HEK293 (cell line): ENCODE measurements around the gene SUPT3H.

ENCODE experiments used
- CTCF ChIA-PET: fragments of 350-600 bp; formaldehyde crosslinking; extraction: SDS; loops from one replicate; lab custom pipeline; 2021; ENCODE audit warnings: antibody characterized with exemption; lab: Yijun Ruan, JAX
- POLR2A ChIA-PET: fragments of 300-600 bp; formaldehyde crosslinking; extraction: SDS; loops from one replicate; lab custom pipeline; 2020; ENCODE audit warnings: antibody characterized with exemption, inconsistent platforms; lab: Yijun Ruan, JAX
- H3K27ac ChIP-seq: fragments of 200-500 bp; sonication (Bioruptor generic); 2 replicates; pipeline ENCODE4 v1.5.1; 2014; ENCODE audit warnings: low read depth, low read length, control low read depth, inconsistent platforms; ENCODE audit errors: extremely low read depth
- H3K36me3 ChIP-seq, 2 experiments: fragments of 200-500 bp in 1 of 2; sonication (Bioruptor generic) in 1 of 2; 1 replicate in 1 of 2; 2 replicates in 1 of 2; pipeline ENCODE4 v1.5.1; 2014 to 2017; ENCODE audit warnings: inconsistent platforms in 2 of 2, low read length in 2 of 2; ENCODE audit not compliant: control insufficient read depth in 2 of 2, insufficient read depth in 1 of 2
- H3K4me1 ChIP-seq: fragments of 200-500 bp; sonication (Bioruptor generic); 2 replicates; pipeline ENCODE4 v1.5.1; 2014; ENCODE audit warnings: mild to moderate bottlenecking, low read length, inconsistent platforms; ENCODE audit not compliant: control insufficient read depth, insufficient read depth
- H3K4me3 ChIP-seq: 2 replicates; pipeline ENCODE4 v1.5.1; 2011; ENCODE audit warnings: low read depth, mild to moderate bottlenecking, control low read depth, low read length, moderate library complexity
- H3K9me3 ChIP-seq: fragments of 200-500 bp; sonication (Bioruptor generic); 2 replicates; pipeline ENCODE4 v1.5.1; 2014; ENCODE audit warnings: low read depth, low read length, inconsistent platforms; ENCODE audit not compliant: control insufficient read depth, insufficient read depth
- FEZF1 ChIP-seq: fragments of 450-650 bp; formaldehyde crosslinking; IDR thresholded peaks from 2 replicates; pipeline ENCODE4 v1.5.1; 2016; ENCODE audit warnings: missing biosample characterization, missing genetic modification characterization
- HOXC10 ChIP-seq: sonication (generic); formaldehyde crosslinking; IDR thresholded peaks from 2 replicates; pipeline ENCODE4 v1.8.1; 2023; ENCODE audit warnings: mild to moderate bottlenecking, missing genetic modification reagents
- KLF10 ChIP-seq: fragments of 450-650 bp; IDR thresholded peaks from 2 replicates; pipeline ENCODE4 v1.5.1; 2018; ENCODE audit warnings: missing biosample characterization, mild to moderate bottlenecking, missing genetic modification characterization
- KLF16 ChIP-seq: fragments of 450-650 bp; formaldehyde crosslinking; IDR thresholded peaks from 2 replicates; pipeline ENCODE4 v1.5.1; 2017; ENCODE audit warnings: missing biosample characterization, missing genetic modification characterization
- KLF7 ChIP-seq: fragments of 450-650 bp; formaldehyde crosslinking; IDR thresholded peaks from 2 replicates; pipeline ENCODE4 v1.5.1; 2016; ENCODE audit warnings: missing biosample characterization, missing genetic modification characterization, borderline replicate concordance
- MYNN ChIP-seq: fragments of 450-650 bp; formaldehyde crosslinking; IDR thresholded peaks from 2 replicates; pipeline ENCODE4 v1.5.1; 2016; ENCODE audit warnings: missing biosample characterization, missing genetic modification characterization, borderline replicate concordance
- SCRT1 ChIP-seq: fragments of 450-650 bp; formaldehyde crosslinking; IDR thresholded peaks from 2 replicates; pipeline ENCODE4 v1.5.1; 2016; ENCODE audit warnings: missing biosample characterization, missing genetic modification characterization, borderline replicate concordance
- SP7 ChIP-seq: fragments of 450-650 bp; formaldehyde crosslinking; IDR thresholded peaks from 2 replicates; pipeline ENCODE4 v1.5.1; 2016; ENCODE audit warnings: missing biosample characterization, missing genetic modification characterization
- TCF7L2 ChIP-seq: IDR thresholded peaks from 2 replicates; pipeline ENCODE4 v1.6.1; 2011; ENCODE audit warnings: low read depth, mild to moderate bottlenecking, inconsistent platforms, low read length, moderate library complexity, borderline replicate concordance
- ZBTB21 ChIP-seq: fragments of 450-650 bp; formaldehyde crosslinking; IDR thresholded peaks from 2 replicates; pipeline ENCODE4 v1.5.1; 2017; ENCODE audit warnings: missing biosample characterization, missing genetic modification characterization
- ZFP3 ChIP-seq: fragments of 450-650 bp; formaldehyde crosslinking; IDR thresholded peaks from 2 replicates; pipeline ENCODE4 v1.5.1; 2016; ENCODE audit warnings: low read depth, missing biosample characterization, missing genetic modification characterization
- ZNF112 ChIP-seq: fragments of 450-650 bp; formaldehyde crosslinking; IDR thresholded peaks from 2 replicates; pipeline ENCODE4 v1.5.0; 2017; ENCODE audit warnings: missing biosample characterization, missing genetic modification characterization
- ZNF132 ChIP-seq: fragments of 450-650 bp; formaldehyde crosslinking; IDR thresholded peaks from 2 replicates; pipeline ENCODE4 v1.5.1; 2017; ENCODE audit warnings: missing biosample characterization, missing genetic modification characterization, borderline replicate concordance
- ZNF133 ChIP-seq: fragments of 450-650 bp; formaldehyde crosslinking; IDR thresholded peaks from 2 replicates; pipeline ENCODE4 v1.5.1; 2016; ENCODE audit warnings: missing biosample characterization, missing genetic modification characterization
- ZNF19 ChIP-seq: fragments of 450-650 bp; formaldehyde crosslinking; IDR thresholded peaks from 2 replicates; pipeline ENCODE4; 2016; ENCODE audit warnings: missing biosample characterization, missing genetic modification characterization, low read depth
- ZNF221 ChIP-seq: fragments of 450-650 bp; formaldehyde crosslinking; IDR thresholded peaks from 2 replicates; pipeline ENCODE4 v1.5.1; 2017; ENCODE audit warnings: missing biosample characterization, missing genetic modification characterization, borderline replicate concordance
- ZNF223 ChIP-seq: fragments of 450-650 bp; formaldehyde crosslinking; IDR thresholded peaks from 2 replicates; pipeline ENCODE4 v1.5.1; 2016; ENCODE audit warnings: missing biosample characterization, missing genetic modification characterization
- ZNF341 ChIP-seq: fragments of 450-650 bp; formaldehyde crosslinking; IDR thresholded peaks from 2 replicates; pipeline ENCODE4; 2016; ENCODE audit warnings: low read depth, missing biosample characterization, missing genetic modification characterization
- ZNF354C ChIP-seq: fragments of 450-650 bp; formaldehyde crosslinking; IDR thresholded peaks from 2 replicates; pipeline ENCODE4 v1.5.1; 2016; ENCODE audit warnings: missing biosample characterization, missing genetic modification characterization, low read depth, borderline replicate concordance
- ZNF362 ChIP-seq: fragments of 450-650 bp; formaldehyde crosslinking; IDR thresholded peaks from 2 replicates; pipeline ENCODE4 v1.5.1; 2016; ENCODE audit warnings: missing biosample characterization, missing genetic modification characterization
- ZNF391 ChIP-seq: fragments of 450-650 bp; formaldehyde crosslinking; IDR thresholded peaks from 2 replicates; pipeline ENCODE4 v1.5.1; 2016; ENCODE audit warnings: low read depth, missing biosample characterization, missing genetic modification characterization, borderline replicate concordance
- ZNF394 ChIP-seq: fragments of 450-650 bp; formaldehyde crosslinking; IDR thresholded peaks from 2 replicates; pipeline ENCODE4 v1.5.1; 2016; ENCODE audit warnings: missing biosample characterization, missing genetic modification characterization, mild to moderate bottlenecking, moderate library complexity, borderline replicate concordance
- ZNF530 ChIP-seq: fragments of 450-650 bp; formaldehyde crosslinking; IDR thresholded peaks from 2 replicates; pipeline ENCODE4 v1.5.1; 2016; ENCODE audit warnings: low read depth, missing biosample characterization, missing genetic modification characterization
- ZNF548 ChIP-seq: fragments of 450-650 bp; formaldehyde crosslinking; IDR thresholded peaks from 2 replicates; pipeline ENCODE4 v1.5.1; 2016; ENCODE audit warnings: missing biosample characterization, missing genetic modification characterization
- ZNF621 ChIP-seq: fragments of 450-650 bp; formaldehyde crosslinking; IDR thresholded peaks from 2 replicates; pipeline ENCODE4 v1.5.1; 2017; ENCODE audit warnings: missing biosample characterization, missing genetic modification characterization
- ZNF626 ChIP-seq: fragments of 450-650 bp; sonication (Bioruptor Pico); formaldehyde crosslinking; IDR thresholded peaks from 2 replicates; pipeline ENCODE4 v1.5.1; 2018; ENCODE audit warnings: missing biosample characterization, missing genetic modification characterization, inconsistent platforms
- ZNF670 ChIP-seq: fragments of 450-650 bp; formaldehyde crosslinking; IDR thresholded peaks from 2 replicates; pipeline ENCODE4 v1.5.1; 2016; ENCODE audit warnings: missing biosample characterization, missing genetic modification characterization, low read depth
- ZNF701 ChIP-seq: fragments of 450-650 bp; formaldehyde crosslinking; IDR thresholded peaks from 2 replicates; pipeline ENCODE4 v1.5.1; 2016; ENCODE audit warnings: missing biosample characterization, missing genetic modification characterization
- ZNF76 ChIP-seq: fragments of 450-650 bp; formaldehyde crosslinking; IDR thresholded peaks from 2 replicates; pipeline ENCODE4; 2016; ENCODE audit warnings: low read depth, missing biosample characterization, missing genetic modification characterization, borderline replicate concordance
- ZNF792 ChIP-seq: fragments of 450-650 bp; formaldehyde crosslinking; IDR thresholded peaks from 2 replicates; pipeline ENCODE4 v1.5.1; 2016; ENCODE audit warnings: missing biosample characterization, missing genetic modification characterization
- ZNF830 ChIP-seq: fragments of 450-650 bp; IDR thresholded peaks from 2 replicates; pipeline ENCODE4 v1.5.0; 2018; ENCODE audit warnings: missing biosample characterization, missing genetic modification characterization, low read depth, mild to moderate bottlenecking, moderate library complexity
- ZNF837 ChIP-seq: fragments of 450-650 bp; formaldehyde crosslinking; IDR thresholded peaks from 2 replicates; pipeline ENCODE4 v1.5.1; 2016; ENCODE audit warnings: missing biosample characterization, missing genetic modification characterization
- TF ChIP-seq, protein P1 (sequence below): fragments of 450-650 bp; formaldehyde crosslinking; IDR thresholded peaks from 2 replicates; pipeline ENCODE4; 2016; ENCODE audit warnings: missing biosample characterization, missing genetic modification characterization

Gene SUPT3H

GRCh38 chr6:45323656-45324224 is 54.0 kb downstream of the SUPT3H start:
- H3K9me3 ChIP-seq: no peaks in the 10 kb centered on the region
- H3K4me1 ChIP-seq: peaks cover 15% of the 10 kb centered on the region; the same call in 1 of the 2 replicates
- H3K4me3 ChIP-seq: no peak overlapping the region
- CTCF ChIA-PET: interaction anchor here (0.6 to 0.7 kb wide), 3 partner anchors 15 to 807 kb away, joined by 3 read pairs; no protein-coding TSS in a partner anchor
- POLR2A ChIA-PET: no interaction called here
- TF ChIP-seq ZNF341 (tag by site-specific recombination) (no peak), ZNF701 (no peak), ZNF837 (no peak), ZBTB21 (tag by site-specific recombination) (no peak), SP7 (no peak), ZNF394 (tag by site-specific recombination) (no peak), KLF10 (no peak), ZNF354C (tag by site-specific recombination) (no peak), FEZF1 (no peak), ZNF391 (tag by site-specific recombination) (no peak), ZNF19 (tag by site-specific recombination) (no peak), ZNF221 (no peak), ZNF830 (tag by site-specific recombination) (no peak), ZNF626 (tag by site-specific recombination) (no peak), ZNF670 (no peak)
- no peak overlapping the region for H3K27ac ChIP-seq
- no peaks in the 10 kb centered on the region for H3K36me3 ChIP-seq

DNA sequence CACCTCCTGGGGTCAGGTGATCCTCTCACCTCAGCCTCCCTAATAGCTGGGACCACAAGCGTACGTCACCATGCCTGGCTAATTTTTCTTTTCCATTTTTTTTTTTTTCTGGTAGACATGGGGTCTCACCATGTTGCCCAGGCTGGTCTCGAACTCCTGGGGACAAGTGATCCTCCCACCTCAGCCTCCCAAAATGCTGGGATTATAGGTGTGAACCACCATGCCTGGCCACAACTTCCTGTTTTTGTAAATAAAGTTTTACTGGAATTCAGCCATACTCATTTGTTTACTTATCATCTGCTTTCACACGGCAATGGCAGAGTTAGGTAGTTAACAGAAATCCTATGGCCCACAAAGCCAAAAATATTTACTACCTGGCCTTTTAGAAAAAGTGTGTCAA is 57.4 kb downstream of the SUPT3H start:
- Histone ChIP-seq H3K9me3 (no peaks in the 10 kb centered on the region), H3K36me3 (no peaks in the 10 kb centered on the region), H3K4me3 (no peak overlapping the region), H3K4me1 (no peaks in the 10 kb centered on the region), H3K27ac (no peak overlapping the region)
- POLR2A ChIA-PET: no interaction called here
- CTCF ChIA-PET: no interaction called here
- no peak for TF ChIP-seq SCRT1 (tag by site-specific recombination)
- TF ChIP-seq ZNF223 (tag by site-specific recombination): no peak
- TF ChIP-seq HOXC10 (CRISPR knock-in tag): no peak
- TF ChIP-seq ZNF221: no peak
- no peak for TF ChIP-seq ZNF76 (tag by site-specific recombination)
- TF ChIP-seq ZNF112 (tag by site-specific recombination): no peak
- no peak for TF ChIP-seq MYNN (tag by site-specific recombination)
- no peak for TF ChIP-seq ZFP3 (tag by site-specific recombination)
- TF ChIP-seq ZNF792 (tag by site-specific recombination): no peak
- no peak for TF ChIP-seq ZNF621 (tag by site-specific recombination)
- no peak for TF ChIP-seq ZNF530 (tag by site-specific recombination)
- TF ChIP-seq TCF7L2: no peak
- no peak for TF ChIP-seq KLF7 (tag by site-specific recombination)

- H3K36me3 ChIP-seq: no peaks in the 10 kb centered on the region
- H3K9me3 ChIP-seq: no peaks in the 10 kb centered on the region
- H3K27ac ChIP-seq: no peak overlapping the region
- H3K4me1 ChIP-seq: no peaks in the 10 kb centered on the region
- ChIA-PET CTCF (no interaction called here), POLR2A (no interaction called here)
- H3K4me3 ChIP-seq: no peak overlapping the region
- TF ChIP-seq ZNF548 (no peak), TCF7L2 (no peak), KLF16 (no peak), ZNF132 (tag by site-specific recombination) (no peak), ZNF394 (tag by site-specific recombination) (no peak), ZNF133 (tag by site-specific recombination) (no peak), HOXC10 (CRISPR knock-in tag) (no peak), ZNF362 (tag by site-specific recombination) (no peak)
- TF ChIP-seq, protein P1, sequence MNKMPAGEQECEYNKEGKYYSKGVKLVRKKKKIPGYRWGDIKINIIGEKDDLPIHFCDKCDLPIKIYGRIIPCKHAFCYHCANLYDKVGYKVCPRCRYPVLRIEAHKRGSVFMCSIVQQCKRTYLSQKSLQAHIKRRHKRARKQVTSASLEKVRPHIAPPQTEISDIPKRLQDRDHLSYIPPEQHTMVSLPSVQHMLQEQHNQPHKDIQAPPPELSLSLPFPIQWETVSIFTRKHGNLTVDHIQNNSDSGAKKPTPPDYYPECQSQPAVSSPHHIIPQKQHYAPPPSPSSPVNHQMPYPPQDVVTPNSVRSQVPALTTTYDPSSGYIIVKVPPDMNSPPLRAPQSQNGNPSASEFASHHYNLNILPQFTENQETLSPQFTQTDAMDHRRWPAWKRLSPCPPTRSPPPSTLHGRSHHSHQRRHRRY (tag by site-specific recombination): no peak
Observed at GRCh38 chr6:45314146-45314545, 63.6 kb downstream of the SUPT3H start.
